ENCODE data around the gene SYMPK. TPM values are rescaled to one million over a fixed set of nuclear protein-coding genes. Genes with fewer than 3 reads are reported as not detected.

SYMPK gene
- polyA plus RNA-seq, 1 of the 3 experiments (the other 2 are of a cell fraction) = 92.7 TPM

- H3K9ac ChIP-seq = no peak overlapping the region
- peak overlapping the region in 1 of 2 experiments; percentile 60; a peak in 1 of 4 replicates for H3K27ac ChIP-seq (ENCODE audit: low read depth in 2 of 2, low read length in 1 of 2)
- H3K9me2 ChIP-seq = no peaks in the 10 kb centered on the region
- no peaks in the 10 kb centered on the region for H3K27me3 ChIP-seq (ENCODE audit: insufficient read depth)
- H3K4me3 ChIP-seq (ENCODE audit: low read depth in 2 of 2, low read length in 1 of 2) = no peak overlapping the region
- WGBS (ENCODE audit: low lambda C conversion rate) = 93% methylated on average over 12 of the region's 16 CpGs
- H3F3A ChIP-seq (replicated peaks; ENCODE audit: insufficient read depth) = no peaks in the 10 kb centered on the region
- H3K4me2 ChIP-seq = no peak overlapping the region
- ChIA-PET POLR2A (no interaction called here), CTCF (interaction anchor here (1.1 to 10.9 kb wide), 8 partner anchors 12 to 84 kb away, joined by 3 to 137 read pairs (median 4); partner anchors contain the start of genes FOXA3 and RSPH6A)
- no peaks in the 10 kb centered on the region for H3K79me2 ChIP-seq (ENCODE audit: insufficient read depth)
- H2AFZ ChIP-seq (ENCODE audit: low read depth) = no peak overlapping the region
- H3K36me3 ChIP-seq (replicated peaks in 1 of 2; ENCODE audit: control insufficient read depth in 1 of 2, insufficient read depth in 2 of 2, low read length in 1 of 2) = peaks cover 14 to 87% of the 10 kb centered on the region in 2 experiments
- H3K4me1 ChIP-seq (ENCODE audit: control insufficient read depth in 1 of 2, insufficient read depth in 2 of 2, low read depth in 1 of 2, low read length in 1 of 2) = peaks cover 0 to 17% of the 10 kb centered on the region in 2 experiments; a peak in 1 of 4 replicates
- no peaks in the 10 kb centered on the region for H4K20me1 ChIP-seq (ENCODE audit: insufficient read depth)
- no peak for DNase-seq
- no peaks in the 10 kb centered on the region for H3K9me3 ChIP-seq
- TF ChIP-seq GABPA (IDR thresholded peaks at IDR 0.05; ENCODE audit: low read depth) (no peak), NRF1 (IDR thresholded peaks at IDR 0.05; ENCODE audit: low read depth, low read length) (no peak), MEF2A (IDR thresholded peaks at IDR 0.05; ENCODE audit: borderline replicate concordance, low read depth) (no peak), CTCF (IDR thresholded peaks at IDR 0.05) (no peak), RFX5 (IDR thresholded peaks at IDR 0.05; ENCODE audit: low read length) (no peak), TAF1 (IDR thresholded peaks at IDR 0.05; ENCODE audit: borderline replicate concordance, low read depth, low read length) (no peak), SIN3A (IDR thresholded peaks at IDR 0.05; ENCODE audit: borderline replicate concordance, low read depth, low read length) (no peak), JUND (IDR thresholded peaks at IDR 0.05) (no peak)
These were observed 35.4 kb downstream of the SYMPK start for GRCh38 chr19:45827459-45828093.

- Histone ChIP-seq H3K27ac (ENCODE audit: low read depth in 2 of 2, low read length in 1 of 2) (peak overlapping the region in 1 of 2 experiments; percentile 60; a peak in 1 of 4 replicates), H3K9me2 (no peaks in the 10 kb centered on the region), H3K27me3 (ENCODE audit: insufficient read depth) (no peaks in the 10 kb centered on the region), H3F3A (replicated peaks; ENCODE audit: insufficient read depth) (no peaks in the 10 kb centered on the region), H2AFZ (ENCODE audit: low read depth) (no peak overlapping the region), H4K20me1 (ENCODE audit: insufficient read depth) (no peaks in the 10 kb centered on the region), H3K4me1 (ENCODE audit: control insufficient read depth in 1 of 2, insufficient read depth in 2 of 2, low read depth in 1 of 2, low read length in 1 of 2) (peaks cover 0 to 17% of the 10 kb centered on the region in 2 experiments; a peak in 1 of 4 replicates), H3K9me3 (no peaks in the 10 kb centered on the region), H3K79me2 (ENCODE audit: insufficient read depth) (no peaks in the 10 kb centered on the region), H3K4me2 (no peak overlapping the region), H3K9ac (no peak overlapping the region), H3K4me3 (ENCODE audit: low read depth in 2 of 2, low read length in 1 of 2) (no peak overlapping the region), H3K36me3 (replicated peaks in 1 of 2; ENCODE audit: control insufficient read depth in 1 of 2, insufficient read depth in 2 of 2, low read length in 1 of 2) (peaks cover 8 to 83% of the 10 kb centered on the region in 2 experiments)
- DNase-seq = peak; percentile 76
- 80% methylated on average over 11 of the region's 11 CpGs for WGBS (ENCODE audit: low lambda C conversion rate)
- CTCF ChIA-PET = interaction anchor here (0.9 to 10.9 kb wide), 10 partner anchors 11 to 57 kb away, joined by 3 to 137 read pairs (median 4); partner anchors contain the start of genes DMWD, FOXA3 and RSPH6A
- POLR2A ChIA-PET = interaction anchor here (1.2 to 1.5 kb wide), 2 partner anchors 10 to 59 kb away, joined by 3 to 9 read pairs; partner anchors contain the start of gene IRF2BP1
- no peak for TF ChIP-seq NRF1 (IDR thresholded peaks at IDR 0.05; ENCODE audit: low read depth, low read length)
- peak; percentile 90; the same call in 1 of the 2 replicates for TF ChIP-seq MXI1 (IDR thresholded peaks at IDR 0.05; ENCODE audit: low read depth, low read length)
These were observed 36.0 kb downstream of the SYMPK start for GRCh38 chr19:45826934-45827333.

Measured in SK-N-SH (cell line).